Measurements from ENCODE around the gene EPHA8. TPM values are rescaled to one million over a fixed set of nuclear protein-coding genes. Genes with fewer than 3 reads are reported as not detected.

EPHA8 gene
- total and polyA plus RNA-seq, 9 of the 15 experiments (the other 6 are each of a cell fraction or from before 2014, with no cell fraction given) = not detected

GRCh38 chr1:22591576-22591975 is 28.3 kb downstream of the EPHA8 start:
- Histone ChIP-seq H3K9me3 (replicated peaks; ENCODE audit: control insufficient read depth, insufficient read depth, low read depth, low read length) (no peaks in the 10 kb centered on the region), H3K9ac (ENCODE audit: insufficient read depth in 1 of 2, low read depth in 2 of 2, low read length in 2 of 2) (no peak overlapping the region), H3K4me1 (replicated peaks in 1 of 2; ENCODE audit: control insufficient read depth in 2 of 2, insufficient read depth in 2 of 2, low read length in 2 of 2) (peaks cover 0 to 17% of the 10 kb centered on the region in 2 experiments; a peak in 1 of 5 replicates), H4K20me1 (replicated peaks; ENCODE audit: control insufficient read depth, insufficient read depth, low read length) (peaks cover 22% of the 10 kb centered on the region), H3K36me3 (ENCODE audit: control insufficient read depth, insufficient read depth, low read length) (no peaks in the 10 kb centered on the region), H3K9me1 (ENCODE audit: control insufficient read depth, insufficient read depth, low read length) (peaks cover 4% of the 10 kb centered on the region), H2AFZ (ENCODE audit: low read depth, low read length) (no peak overlapping the region), H3K4me2 (ENCODE audit: insufficient read depth, low read length) (no peak overlapping the region), H3K79me2 (ENCODE audit: control insufficient read depth, insufficient read depth, low read length) (no peaks in the 10 kb centered on the region), H3K27me3 (ENCODE audit: control insufficient read depth in 2 of 2, insufficient read depth in 2 of 2, low read length in 2 of 2) (peaks cover 34 to 85% of the 10 kb centered on the region in 2 experiments; a peak in 4 of 5 replicates), H3K27ac (ENCODE audit: extremely low read depth, low read depth, low read length) (no peak overlapping the region), H3K4me3 (no peak overlapping the region)
- intact Hi-C loops (cut with micrococcal nuclease) = no loop called here
- under 1% methylated on average over 8 of the region's 8 CpGs for WGBS (ENCODE audit: insufficient coverage, low coverage, missing lambda C conversion rate)
- no peak for ATAC-seq
- POLR2A ChIA-PET = interaction anchor here (0.6 to 1.3 kb wide), 2 partner anchors 9 to 22 kb away, joined by 3 to 4 read pairs; no protein-coding TSS in a partner anchor
- in situ Hi-C loops (cut with MboI) = no loop called here
- no peak for DNase-seq (ENCODE audit: extremely low read depth in 1 of 4, low spot score in 3 of 4)
- CTCF ChIA-PET (ENCODE audit: low intra/inter-chr PET ratio) = no interaction called here
- no TSS peak for BruUV-seq (replicated peaks)
- FAIRE-seq = no peak
- TF ChIP-seq, protein P1, sequence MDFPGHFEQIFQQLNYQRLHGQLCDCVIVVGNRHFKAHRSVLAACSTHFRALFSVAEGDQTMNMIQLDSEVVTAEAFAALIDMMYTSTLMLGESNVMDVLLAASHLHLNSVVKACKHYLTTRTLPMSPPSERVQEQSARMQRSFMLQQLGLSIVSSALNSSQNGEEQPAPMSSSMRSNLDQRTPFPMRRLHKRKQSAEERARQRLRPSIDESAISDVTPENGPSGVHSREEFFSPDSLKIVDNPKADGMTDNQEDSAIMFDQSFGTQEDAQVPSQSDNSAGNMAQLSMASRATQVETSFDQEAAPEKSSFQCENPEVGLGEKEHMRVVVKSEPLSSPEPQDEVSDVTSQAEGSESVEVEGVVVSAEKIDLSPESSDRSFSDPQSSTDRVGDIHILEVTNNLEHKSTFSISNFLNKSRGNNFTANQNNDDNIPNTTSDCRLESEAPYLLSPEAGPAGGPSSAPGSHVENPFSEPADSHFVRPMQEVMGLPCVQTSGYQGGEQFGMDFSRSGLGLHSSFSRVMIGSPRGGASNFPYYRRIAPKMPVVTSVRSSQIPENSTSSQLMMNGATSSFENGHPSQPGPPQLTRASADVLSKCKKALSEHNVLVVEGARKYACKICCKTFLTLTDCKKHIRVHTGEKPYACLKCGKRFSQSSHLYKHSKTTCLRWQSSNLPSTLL (IDR thresholded peaks at IDR 0.05) = no peak
- no peak for TF ChIP-seq PHF21A (IDR thresholded peaks at IDR 0.05; ENCODE audit: borderline replicate concordance, low read depth)
- TF ChIP-seq MTA1 (IDR thresholded peaks at IDR 0.05; ENCODE audit: borderline replicate concordance) = no peak
- TF ChIP-seq, protein P2, sequence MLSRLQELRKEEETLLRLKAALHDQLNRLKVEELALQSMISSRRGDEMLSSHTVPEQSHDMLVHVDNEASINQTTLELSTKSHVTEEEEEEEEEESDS (CRISPR knock-in tag; IDR thresholded peaks at IDR 0.05) = no peak
- TF ChIP-seq, protein P3, sequence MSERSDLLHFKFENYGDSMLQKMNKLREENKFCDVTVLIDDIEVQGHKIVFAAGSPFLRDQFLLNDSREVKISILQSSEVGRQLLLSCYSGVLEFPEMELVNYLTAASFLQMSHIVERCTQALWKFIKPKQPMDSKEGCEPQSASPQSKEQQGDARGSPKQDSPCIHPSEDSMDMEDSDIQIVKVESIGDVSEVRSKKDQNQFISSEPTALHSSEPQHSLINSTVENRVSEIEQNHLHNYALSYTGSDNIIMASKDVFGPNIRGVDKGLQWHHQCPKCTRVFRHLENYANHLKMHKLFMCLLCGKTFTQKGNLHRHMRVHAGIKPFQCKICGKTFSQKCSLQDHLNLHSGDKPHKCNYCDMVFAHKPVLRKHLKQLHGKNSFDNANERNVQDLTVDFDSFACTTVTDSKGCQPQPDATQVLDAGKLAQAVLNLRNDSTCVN (CRISPR knock-in tag; IDR thresholded peaks at IDR 0.05) = no peak
- no peak for TF ChIP-seq ZNF436 (CRISPR knock-in tag; IDR thresholded peaks at IDR 0.05)
- no peak for TF ChIP-seq TFE3 (CRISPR knock-in tag; IDR thresholded peaks at IDR 0.05)
- TF ChIP-seq, protein P4, sequence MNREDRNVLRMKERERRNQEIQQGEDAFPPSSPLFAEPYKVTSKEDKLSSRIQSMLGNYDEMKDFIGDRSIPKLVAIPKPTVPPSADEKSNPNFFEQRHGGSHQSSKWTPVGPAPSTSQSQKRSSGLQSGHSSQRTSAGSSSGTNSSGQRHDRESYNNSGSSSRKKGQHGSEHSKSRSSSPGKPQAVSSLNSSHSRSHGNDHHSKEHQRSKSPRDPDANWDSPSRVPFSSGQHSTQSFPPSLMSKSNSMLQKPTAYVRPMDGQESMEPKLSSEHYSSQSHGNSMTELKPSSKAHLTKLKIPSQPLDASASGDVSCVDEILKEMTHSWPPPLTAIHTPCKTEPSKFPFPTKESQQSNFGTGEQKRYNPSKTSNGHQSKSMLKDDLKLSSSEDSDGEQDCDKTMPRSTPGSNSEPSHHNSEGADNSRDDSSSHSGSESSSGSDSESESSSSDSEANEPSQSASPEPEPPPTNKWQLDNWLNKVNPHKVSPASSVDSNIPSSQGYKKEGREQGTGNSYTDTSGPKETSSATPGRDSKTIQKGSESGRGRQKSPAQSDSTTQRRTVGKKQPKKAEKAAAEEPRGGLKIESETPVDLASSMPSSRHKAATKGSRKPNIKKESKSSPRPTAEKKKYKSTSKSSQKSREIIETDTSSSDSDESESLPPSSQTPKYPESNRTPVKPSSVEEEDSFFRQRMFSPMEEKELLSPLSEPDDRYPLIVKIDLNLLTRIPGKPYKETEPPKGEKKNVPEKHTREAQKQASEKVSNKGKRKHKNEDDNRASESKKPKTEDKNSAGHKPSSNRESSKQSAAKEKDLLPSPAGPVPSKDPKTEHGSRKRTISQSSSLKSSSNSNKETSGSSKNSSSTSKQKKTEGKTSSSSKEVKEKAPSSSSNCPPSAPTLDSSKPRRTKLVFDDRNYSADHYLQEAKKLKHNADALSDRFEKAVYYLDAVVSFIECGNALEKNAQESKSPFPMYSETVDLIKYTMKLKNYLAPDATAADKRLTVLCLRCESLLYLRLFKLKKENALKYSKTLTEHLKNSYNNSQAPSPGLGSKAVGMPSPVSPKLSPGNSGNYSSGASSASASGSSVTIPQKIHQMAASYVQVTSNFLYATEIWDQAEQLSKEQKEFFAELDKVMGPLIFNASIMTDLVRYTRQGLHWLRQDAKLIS (CRISPR knock-in tag; IDR thresholded peaks at IDR 0.05) = no peak
- TF ChIP-seq CBX2 (IDR thresholded peaks at IDR 0.05; ENCODE audit: insufficient read depth, low read length, poor library complexity, severe bottlenecking) = no peak
- TF ChIP-seq DACH1 (IDR thresholded peaks at IDR 0.05; ENCODE audit: partially characterized antibody) = no peak
- no peak for TF ChIP-seq MYBL2 (IDR thresholded peaks at IDR 0.05; ENCODE audit: low read depth)
- no peak for TF ChIP-seq MYBL2 (CRISPR knock-in tag; IDR thresholded peaks at IDR 0.05; ENCODE audit: borderline replicate concordance)
- TF ChIP-seq CTBP1 (IDR thresholded peaks at IDR 0.05; ENCODE audit: borderline replicate concordance) = no peak
- TF ChIP-seq, protein P5, sequence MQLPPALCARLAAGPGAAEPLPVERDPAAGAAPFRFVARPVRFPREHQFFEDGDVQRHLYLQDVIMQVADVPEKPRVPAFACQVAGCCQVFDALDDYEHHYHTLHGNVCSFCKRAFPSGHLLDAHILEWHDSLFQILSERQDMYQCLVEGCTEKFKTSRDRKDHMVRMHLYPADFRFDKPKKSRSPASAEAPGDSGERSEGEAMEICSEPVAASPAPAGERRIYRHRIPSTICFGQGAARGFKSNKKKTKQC (CRISPR knock-in tag; IDR thresholded peaks at IDR 0.05) = no peak

Measured in K562 (cell line).